H1 (cell line): ENCODE measurements around the gene CNFN. TPM values are rescaled to one million over a fixed set of nuclear protein-coding genes. Genes with fewer than 3 reads are reported as not detected.

Source experiments
- CTCF ChIA-PET: fragments of 300-600 bp; sonication (Branson Sonifier 250); formaldehyde crosslinking; loops from one replicate; lab custom pipeline; 2021; ENCODE audit not compliant: partially characterized antibody; lab: Charles Lee
- POLR2A ChIA-PET: fragments of 300-600 bp; sonication (Branson Sonifier 250); formaldehyde crosslinking; loops from one replicate; lab custom pipeline; 2021; ENCODE audit warnings: inconsistent platforms; ENCODE audit not compliant: partially characterized antibody; lab: Charles Lee
- DNase-seq, 2 experiments: peaks; one replicate each; pipeline versions ENCODE4 v3.0.0 to v3.0.0-alpha.2; 2010 to 2022; ENCODE audit warnings: low spot score in 2 of 2, low read depth in 1 of 2, mixed read lengths in 1 of 2
- FAIRE-seq: peaks from 2 replicates; lab custom pipeline; 2011; peaks lifted over from hg19 to GRCh38; lab: Jason Lieb, UNC
- H2AFZ ChIP-seq: 2 replicates; pipeline ENCODE4 v1.8.1; 2012; ENCODE audit warnings: low read length, inconsistent platforms
- H2AK5ac ChIP-seq: 2 replicates; pipeline ENCODE4 v1.6.1; 2013; ENCODE audit warnings: low read depth, low read length
- H2BK120ac ChIP-seq: replicated peaks from 2 replicates; pipeline ENCODE3; 2013; ENCODE audit warnings: low read depth, low read length, inconsistent platforms
- H2BK12ac ChIP-seq: 2 replicates; pipeline ENCODE4 v1.6.1; 2013; ENCODE audit warnings: low read depth, low read length
- H2BK15ac ChIP-seq: 2 replicates; pipeline ENCODE4 v1.6.1; 2013; ENCODE audit warnings: low read length
- H2BK20ac ChIP-seq: 2 replicates; pipeline ENCODE4 v1.6.1; 2013; ENCODE audit warnings: low read length
- H2BK5ac ChIP-seq: 2 replicates; pipeline ENCODE4 v1.6.1; 2013; ENCODE audit warnings: low read depth, low read length
- H3K14ac ChIP-seq: 2 replicates; pipeline ENCODE4 v1.6.1; 2013; ENCODE audit warnings: inconsistent platforms; ENCODE audit not compliant: insufficient read length
- H3K18ac ChIP-seq: 2 replicates; pipeline ENCODE4 v1.6.1; 2013; ENCODE audit warnings: low read length; ENCODE audit errors: extremely low read depth
- H3K23ac ChIP-seq: 2 replicates; pipeline ENCODE4 v1.6.1; 2013; ENCODE audit warnings: inconsistent platforms; ENCODE audit not compliant: insufficient read length
- H3K23me2 ChIP-seq: 2 replicates; pipeline ENCODE4 v1.6.1; 2013; ENCODE audit warnings: low read depth, low read length
- H3K27ac ChIP-seq: 2 replicates; pipeline ENCODE4 v1.6.1; 2011; ENCODE audit warnings: low read depth, low read length, inconsistent platforms
- H3K27me3 ChIP-seq, 4 experiments: replicated peaks in 1 of 4; 1 replicate in 1 of 4; 2 replicates in 3 of 4; pipeline versions ENCODE4 v1.6.1 to v1.8.1; 2011 to 2013; ENCODE audit warnings: low read length in 3 of 4, mild to moderate bottlenecking in 3 of 4, inconsistent platforms in 2 of 4, mixed read lengths in 2 of 4, moderate library complexity in 1 of 4; ENCODE audit not compliant: control insufficient read depth in 3 of 4, insufficient read depth in 3 of 4; ENCODE audit errors: extremely low read depth in 1 of 4
- H3K36me3 ChIP-seq, 4 experiments: 2 replicates each; pipeline versions ENCODE4 v1.6.1 to v1.8.1; 2011 to 2013; ENCODE audit warnings: mild to moderate bottlenecking in 4 of 4, low read length in 3 of 4, moderate library complexity in 2 of 4, control low read depth in 1 of 4, inconsistent platforms in 1 of 4; ENCODE audit not compliant: insufficient read depth in 4 of 4, control insufficient read depth in 2 of 4
- H3K4ac ChIP-seq: replicated peaks from 2 replicates; pipeline ENCODE3; 2013; ENCODE audit warnings: low read length, low read depth, mixed read lengths, inconsistent platforms; ENCODE audit not compliant: insufficient read length
- H3K4me1 ChIP-seq, 4 experiments: replicated peaks in 1 of 4; 1 replicate in 1 of 4; 2 replicates in 3 of 4; pipeline versions ENCODE4 v1.6.1 to v1.8.1; 2011 to 2013; ENCODE audit warnings: low read length in 3 of 4, inconsistent platforms in 2 of 4, mixed read lengths in 1 of 4; ENCODE audit not compliant: insufficient read depth in 4 of 4, control insufficient read depth in 3 of 4
- H3K4me2 ChIP-seq, 2 experiments: 2 replicates each; pipeline versions ENCODE4 v1.6.1 to v1.8.1; 2011 to 2013; ENCODE audit warnings: low read depth in 2 of 2, low read length in 2 of 2, control low read depth in 1 of 2, inconsistent platforms in 1 of 2, mild to moderate bottlenecking in 1 of 2; ENCODE audit not compliant: insufficient read depth in 1 of 2
- H3K4me3 ChIP-seq, 4 experiments: fragments of 200-600, 300-600 bp in 1 of 4; sonication (generic), shearing (Covaris generic), sonication (Bioruptor Twin) in 1 of 4; 2 replicates each; pipeline versions ENCODE4 v1.5.1 to v1.8.1; 2011 to 2016; ENCODE audit warnings: low read length in 4 of 4, low read depth in 3 of 4, control low read depth in 2 of 4, inconsistent platforms in 2 of 4, mild to moderate bottlenecking in 2 of 4, mixed read lengths in 1 of 4, moderate library complexity in 1 of 4; ENCODE audit not compliant: insufficient read depth in 2 of 4; ENCODE audit errors: extremely low read depth in 1 of 4
- H3K56ac ChIP-seq: replicated peaks from 2 replicates; pipeline ENCODE3; 2013; ENCODE audit warnings: low read depth, mild to moderate bottlenecking, mixed read lengths, low read length, inconsistent platforms; ENCODE audit not compliant: insufficient read length
- H3K79me1 ChIP-seq: 2 replicates; pipeline ENCODE4 v1.6.1; 2013; ENCODE audit warnings: low read depth, low read length, control low read depth
- H3K79me2 ChIP-seq, 2 experiments: 2 replicates each; pipeline versions ENCODE4 v1.6.1 to v1.8.1; 2012 to 2013; ENCODE audit warnings: low read length in 2 of 2, mild to moderate bottlenecking in 2 of 2, inconsistent platforms in 1 of 2; ENCODE audit not compliant: insufficient read depth in 2 of 2, control insufficient read depth in 1 of 2
- H3K9ac ChIP-seq, 4 experiments: replicated peaks in 1 of 4; 1 replicate in 1 of 4; 2 replicates in 3 of 4; pipeline versions ENCODE4 v1.6.1 to v1.8.1; 2011 to 2013; ENCODE audit warnings: low read depth in 3 of 4, low read length in 3 of 4, control low read depth in 2 of 4, mild to moderate bottlenecking in 2 of 4, moderate library complexity in 2 of 4, inconsistent platforms in 1 of 4; ENCODE audit errors: extremely low read depth in 1 of 4
- H3K9me3 ChIP-seq, 2 experiments: 2 replicates each; pipeline versions ENCODE4 v1.6.1 to v1.8.1; 2012 to 2013; ENCODE audit warnings: mild to moderate bottlenecking in 2 of 2, moderate library complexity in 2 of 2, control low read depth in 1 of 2, inconsistent platforms in 1 of 2, low read depth in 1 of 2, low read length in 1 of 2, mixed read lengths in 1 of 2; ENCODE audit not compliant: insufficient read depth in 2 of 2
- H4K20me1 ChIP-seq, 2 experiments: replicated peaks in 1 of 2; 2 replicates each; pipeline versions ENCODE3 to v1.8.1; 2011 to 2013; ENCODE audit warnings: inconsistent platforms in 2 of 2, low read length in 2 of 2, mild to moderate bottlenecking in 1 of 2; ENCODE audit not compliant: insufficient read depth in 2 of 2, control insufficient read depth in 1 of 2
- H4K5ac ChIP-seq: 2 replicates; pipeline ENCODE4 v1.6.1; 2013; ENCODE audit warnings: low read length, low read depth, mixed read lengths, inconsistent platforms; ENCODE audit not compliant: insufficient read length
- H4K8ac ChIP-seq: 2 replicates; pipeline ENCODE4 v1.8.0; 2013; ENCODE audit warnings: mild to moderate bottlenecking, moderate library complexity, low read length, inconsistent platforms; ENCODE audit not compliant: insufficient read depth; ENCODE audit errors: extremely low read depth
- H4K91ac ChIP-seq: replicated peaks from 2 replicates; pipeline ENCODE3; 2013; ENCODE audit warnings: low read length, mixed read lengths, inconsistent platforms; ENCODE audit not compliant: insufficient read length
- CEBPB ChIP-seq: IDR thresholded peaks from 2 replicates; pipeline ENCODE4 v1.6.1; 2012; ENCODE audit warnings: low read depth, low read length
- HDAC2 ChIP-seq, 2 experiments: fragments of 300-600 bp in 1 of 2; sonication (generic) in 1 of 2; IDR thresholded peaks; 2 replicates each; pipeline ENCODE4 v1.6.1; 2011 to 2012; ENCODE audit warnings: low read depth in 2 of 2, low read length in 2 of 2, mild to moderate bottlenecking in 2 of 2, moderate library complexity in 2 of 2, borderline replicate concordance in 1 of 2, inconsistent platforms in 1 of 2
- KDM5A ChIP-seq: fragments of 200-600 bp; IDR thresholded peaks from 2 replicates; pipeline ENCODE4 v1.7.1; 2012; ENCODE audit warnings: mild to moderate bottlenecking, low read length, inconsistent platforms, mixed read lengths
- NRF1 ChIP-seq: IDR thresholded peaks from 2 replicates; pipeline ENCODE4 v1.6.1; 2011; ENCODE audit warnings: mild to moderate bottlenecking, low read depth, low read length, improper control_type of control experiment
- POLR2A ChIP-seq, 2 experiments: IDR thresholded peaks; 1 replicate in 1 of 2; 2 replicates in 1 of 2; pipeline ENCODE4 v1.6.1; 2011; ENCODE audit warnings: low read depth in 2 of 2, low read length in 2 of 2, mild to moderate bottlenecking in 2 of 2; ENCODE audit errors: control extremely low read depth in 1 of 2
- SAP30 ChIP-seq: fragments of 300-600 bp; sonication (generic); IDR thresholded peaks from 2 replicates; pipeline ENCODE4 v1.7.1; 2012; ENCODE audit warnings: low read length, moderate library complexity, mild to moderate bottlenecking, inconsistent platforms; ENCODE audit not compliant: insufficient read depth, insufficient replicate concordance
- SIRT6 ChIP-seq: IDR thresholded peaks from one replicate; pipeline ENCODE4 v1.7.1; 2012; ENCODE audit warnings: low read length, inconsistent platforms
- SP4 ChIP-seq: IDR thresholded peaks from 2 replicates; pipeline ENCODE4 v1.6.1; 2012; ENCODE audit warnings: low read length, inconsistent platforms
- ZNF274 ChIP-seq: IDR thresholded peaks from 2 replicates; pipeline ENCODE4 v1.7.0; 2012; ENCODE audit warnings: low read length, borderline replicate concordance; ENCODE audit errors: extremely low read depth
- WGBS, 2 experiments: shearing (Covaris generic) in 1 of 2; methylation state at CpG; one replicate each; pipeline versions ENCODE4 v1.1.6 to v1.1.7; 2013 to 2015; ENCODE audit warnings: low lambda C conversion rate in 2 of 2, mixed read lengths in 2 of 2, inconsistent platforms in 1 of 2, low coverage in 1 of 2, missing lambda C conversion rate in 1 of 2; ENCODE audit not compliant: insufficient replicate concordance in 2 of 2, insufficient coverage in 1 of 2, insufficient read length in 1 of 2; ENCODE audit errors: extremely low coverage in 1 of 2, missing lambda C conversion rate in 1 of 2; 5-methylcytosine and 5-hydroxymethylcytosine counted together
- polyA plus RNA-seq, 7 experiments: library from polyadenylated mRNA; depleted of rRNA in 3 of 7; stranded (reverse) in 5 of 7; unstranded in 2 of 7; fragments of >200 nt in 5 of 7; fragments of 200-250 nt in 2 of 7; gene quantifications; 1 replicate in 5 of 7; 2 replicates in 1 of 7; 4 replicates in 1 of 7; pipeline versions ENCODE4 v1.2.1 to v1.2.3, GENCODE V29; 2011 to 2013; ENCODE audit warnings: missing spikeins in 2 of 7, mixed read lengths in 2 of 7
- total RNA-seq: library from RNA; stranded (reverse); fragmentation: NEBNext Ultra II Directional; extraction: Animal tissue kit (Norgen Biotek cat#: 25700); gene quantifications from 2 replicates; pipeline ENCODE4 v1.2.1, GENCODE V29; 2021
- TF ChIP-seq, protein P1 (sequence below): IDR thresholded peaks from 2 replicates; pipeline ENCODE4 v1.6.1; 2011; ENCODE audit warnings: low read length, improper control_type of control experiment

Gene CNFN
- total and polyA plus RNA-seq, 2 of the 8 experiments (the other 6 are each of a cell fraction or from before 2014, with no cell fraction given), result 8.9 to 31.5 TPM

DNA sequence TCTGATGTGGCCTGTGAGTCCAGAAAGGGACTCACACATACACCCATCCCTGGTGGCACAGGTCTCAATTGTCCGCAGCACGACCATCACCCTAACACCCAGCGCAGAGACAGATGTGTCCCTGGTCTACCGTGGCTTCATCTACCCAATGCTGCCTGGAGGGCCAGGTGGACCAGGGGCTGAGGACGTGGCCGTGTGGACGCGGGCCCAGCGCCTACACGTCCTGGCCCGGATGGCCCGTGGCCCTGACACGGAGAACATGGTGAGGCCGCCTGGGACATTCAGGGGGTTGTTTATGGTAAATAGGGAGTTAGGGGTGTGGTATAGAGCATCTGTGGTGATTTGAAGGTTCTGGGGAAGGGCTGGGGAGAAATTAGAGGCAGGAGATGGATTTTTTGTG is 41.9 kb downstream of the CNFN start:
- H2BK20ac ChIP-seq, result no peak overlapping the region
- TF ChIP-seq CEBPB, result no peak
- TF ChIP-seq NRF1, result no peak
- TF ChIP-seq SAP30, result no peak
- TF ChIP-seq SIRT6, result no peak
- no peak for TF ChIP-seq KDM5A
- no peak for TF ChIP-seq ZNF274
- TF ChIP-seq HDAC2 (IDR thresholded peaks at IDR 0.05; ENCODE audit: borderline replicate concordance in 1 of 2, low read depth in 2 of 2, low read length in 2 of 2), result no peak
- no peak for TF ChIP-seq POLR2A (IDR thresholded peaks at IDR 0.05; ENCODE audit: control extremely low read depth in 1 of 2, low read depth in 2 of 2, low read length in 2 of 2)
- no peak for TF ChIP-seq SP4
- TF ChIP-seq, protein P1, sequence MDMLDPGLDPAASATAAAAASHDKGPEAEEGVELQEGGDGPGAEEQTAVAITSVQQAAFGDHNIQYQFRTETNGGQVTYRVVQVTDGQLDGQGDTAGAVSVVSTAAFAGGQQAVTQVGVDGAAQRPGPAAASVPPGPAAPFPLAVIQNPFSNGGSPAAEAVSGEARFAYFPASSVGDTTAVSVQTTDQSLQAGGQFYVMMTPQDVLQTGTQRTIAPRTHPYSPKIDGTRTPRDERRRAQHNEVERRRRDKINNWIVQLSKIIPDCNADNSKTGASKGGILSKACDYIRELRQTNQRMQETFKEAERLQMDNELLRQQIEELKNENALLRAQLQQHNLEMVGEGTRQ, result no peak

More for the DNA sequence above, 41.9 kb downstream of the CNFN start:
- FAIRE-seq (no peak), DNase-seq (no peak)
- H4K91ac ChIP-seq, result no peak overlapping the region
- no peak overlapping the region for H3K4ac ChIP-seq
- peaks cover 0 to 1% of the 10 kb centered on the region in 2 experiments for H4K20me1 ChIP-seq
- H3K27me3 ChIP-seq, result no peaks in the 10 kb centered on the region
- H3K14ac ChIP-seq, result no peak overlapping the region
- no peak overlapping the region for H4K5ac ChIP-seq
- H3K9me3 ChIP-seq, result no peaks in the 10 kb centered on the region
- H2BK120ac ChIP-seq, result no peak overlapping the region
- H3K4me2 ChIP-seq, result no peak overlapping the region
- H2BK12ac ChIP-seq, result no peak overlapping the region
- no peak overlapping the region for H2AFZ ChIP-seq
- H3K9ac ChIP-seq, result no peak overlapping the region
- no peak overlapping the region for H3K18ac ChIP-seq
- WGBS, 2 experiments, result 97% methylated on average over 14 of the region's 14 CpGs; no CpG with 5 or more reads in 1 of the 2 experiments
- no peak overlapping the region for H3K27ac ChIP-seq
- no peaks in the 10 kb centered on the region for H3K79me2 ChIP-seq
- no peaks in the 10 kb centered on the region for H3K23me2 ChIP-seq
- H3K4me1 ChIP-seq, result no peaks in the 10 kb centered on the region
- ChIA-PET CTCF (interaction anchor here (1.0 kb wide), 1 partner anchor 8 kb away, joined by 3 read pairs; no protein-coding TSS in a partner anchor), POLR2A (no interaction called here)
- no peak overlapping the region for H2AK5ac ChIP-seq
- H2BK5ac ChIP-seq, result no peak overlapping the region
- H2BK15ac ChIP-seq, result no peak overlapping the region
- H3K79me1 ChIP-seq, result no peaks in the 10 kb centered on the region
- H3K36me3 ChIP-seq, result peaks cover 0 to 6% (median 0%) of the 10 kb centered on the region in 4 experiments; a peak in 1 of 8 replicates
- H4K8ac ChIP-seq, result no peak overlapping the region
- no peak overlapping the region for H3K23ac ChIP-seq
- no peak overlapping the region for H3K4me3 ChIP-seq
- no peak overlapping the region for H3K56ac ChIP-seq
